Measurements from ENCODE around the gene CPVL.

CPVL gene

GRCh38 chr7:28957064-28957750 is 189.1 kb downstream of the CPVL start:
- H3K36me3 ChIP-seq (ENCODE audit: insufficient read depth, low read length), result no peaks in the 10 kb centered on the region
- no peak overlapping the region for H3K9ac ChIP-seq (ENCODE audit: low read depth, low read length)
- peaks cover 66% of the 10 kb centered on the region for H3K27me3 ChIP-seq (ENCODE audit: control insufficient read depth, insufficient read depth, low read length)
- peak overlapping the region; percentile 87 for H3K4me2 ChIP-seq (ENCODE audit: low read length)
- H3K9me3 ChIP-seq (replicated peaks; ENCODE audit: low read length), result no peaks in the 10 kb centered on the region
- peak overlapping the region; percentile 64 for H3K4me3 ChIP-seq (ENCODE audit: low read length)
- peaks cover 34% of the 10 kb centered on the region for H3K4me1 ChIP-seq (ENCODE audit: control insufficient read depth, insufficient read depth, low read length)

- H3K27me3 ChIP-seq (ENCODE audit: control insufficient read depth, insufficient read depth, low read length), result peaks cover 60% of the 10 kb centered on the region
- no peak overlapping the region for H3K9ac ChIP-seq (ENCODE audit: low read depth, low read length)
Observed at GRCh38 chr7:28956608-28957063, 189.7 kb downstream of the CPVL start.

GRCh38 chr7:28955718-28956607 is 190.4 kb downstream of the CPVL start:
- no peaks in the 10 kb centered on the region for H3K36me3 ChIP-seq (ENCODE audit: insufficient read depth, low read length)
- peaks cover 34% of the 10 kb centered on the region for H3K4me1 ChIP-seq (ENCODE audit: control insufficient read depth, insufficient read depth, low read length)
- H3K4me2 ChIP-seq (ENCODE audit: low read length), result peak overlapping the region; percentile 87
- H3K27me3 ChIP-seq (ENCODE audit: control insufficient read depth, insufficient read depth, low read length), result peaks cover 59% of the 10 kb centered on the region
- no peaks in the 10 kb centered on the region for H3K9me3 ChIP-seq (replicated peaks; ENCODE audit: low read length)
- H3K4me3 ChIP-seq (ENCODE audit: low read length), result peak overlapping the region; percentile 64
- H3K9ac ChIP-seq (ENCODE audit: low read depth, low read length), result no peak overlapping the region

More at GRCh38 chr7:28956608-28957063, 189.7 kb downstream of the CPVL start:
- Histone ChIP-seq H3K4me3 (ENCODE audit: low read length) (peak overlapping the region; percentile 64), H3K9me3 (replicated peaks; ENCODE audit: low read length) (no peaks in the 10 kb centered on the region), H3K4me1 (ENCODE audit: control insufficient read depth, insufficient read depth, low read length) (peaks cover 34% of the 10 kb centered on the region), H3K4me2 (ENCODE audit: low read length) (peak overlapping the region; percentile 87), H3K36me3 (ENCODE audit: insufficient read depth, low read length) (no peaks in the 10 kb centered on the region)

- Histone ChIP-seq H3K4me2 (ENCODE audit: low read length) (peak overlapping the region; percentile 87), H3K36me3 (ENCODE audit: insufficient read depth, low read length) (no peaks in the 10 kb centered on the region), H3K4me1 (ENCODE audit: control insufficient read depth, insufficient read depth, low read length) (peaks cover 34% of the 10 kb centered on the region), H3K27me3 (ENCODE audit: control insufficient read depth, insufficient read depth, low read length) (peaks cover 63% of the 10 kb centered on the region), H3K4me3 (ENCODE audit: low read length) (no peak overlapping the region), H3K9ac (ENCODE audit: low read depth, low read length) (no peak overlapping the region), H3K9me3 (replicated peaks; ENCODE audit: low read length) (no peaks in the 10 kb centered on the region)
Observed at GRCh38 chr7:28955356-28955717, 191.0 kb downstream of the CPVL start.

DNA sequence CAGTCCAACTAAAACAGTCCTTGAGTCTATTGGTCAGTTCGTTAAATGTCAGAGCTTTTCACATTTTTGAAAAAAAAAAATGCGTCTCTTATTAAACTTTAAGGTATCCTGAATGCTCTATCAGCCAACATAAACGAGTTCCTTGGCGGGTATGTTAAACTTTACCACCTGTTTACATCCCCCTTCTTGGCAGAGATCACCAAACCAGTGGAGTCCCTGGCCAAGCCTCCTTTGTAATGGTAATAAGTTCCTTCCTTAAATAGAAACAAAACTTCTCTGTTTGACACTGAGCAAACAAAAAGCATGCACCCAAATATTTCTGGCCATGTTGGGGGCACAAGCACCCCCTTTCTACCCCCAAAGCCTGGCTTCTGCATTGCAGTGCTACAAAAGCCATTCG is 191.4 kb downstream of the CPVL start:
- H3K27me3 ChIP-seq (ENCODE audit: control insufficient read depth, insufficient read depth, low read length), result peaks cover 61% of the 10 kb centered on the region
- H3K36me3 ChIP-seq (ENCODE audit: insufficient read depth, low read length), result no peaks in the 10 kb centered on the region
- no peak overlapping the region for H3K9ac ChIP-seq (ENCODE audit: low read depth, low read length)
- H3K4me2 ChIP-seq (ENCODE audit: low read length), result no peak overlapping the region
- H3K4me3 ChIP-seq (ENCODE audit: low read length), result no peak overlapping the region
- H3K9me3 ChIP-seq (replicated peaks; ENCODE audit: low read length), result no peaks in the 10 kb centered on the region
- peaks cover 34% of the 10 kb centered on the region for H3K4me1 ChIP-seq (ENCODE audit: control insufficient read depth, insufficient read depth, low read length)

DNA sequence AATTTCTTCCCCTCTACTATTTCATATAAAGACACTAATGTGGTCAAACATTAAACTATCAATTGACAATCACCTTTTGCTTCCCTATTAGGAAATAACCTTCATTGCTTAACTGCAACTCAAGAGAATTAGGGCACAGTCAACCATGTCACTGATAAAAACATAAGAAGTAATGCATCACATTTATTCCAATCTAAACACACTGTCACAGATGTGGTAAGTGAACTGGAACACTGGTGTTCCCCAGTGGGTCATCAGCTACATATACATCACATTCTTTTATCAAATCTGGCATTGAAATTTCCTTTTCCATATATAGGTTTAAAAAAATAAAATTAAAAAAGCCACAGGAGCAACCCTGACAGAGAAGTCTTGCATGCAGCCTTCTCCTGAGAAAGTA is 191.9 kb downstream of the CPVL start:
- Histone ChIP-seq H3K9me3 (replicated peaks; ENCODE audit: low read length) (no peaks in the 10 kb centered on the region), H3K9ac (ENCODE audit: low read depth, low read length) (no peak overlapping the region), H3K4me2 (ENCODE audit: low read length) (no peak overlapping the region), H3K36me3 (ENCODE audit: insufficient read depth, low read length) (no peaks in the 10 kb centered on the region), H3K4me3 (ENCODE audit: low read length) (no peak overlapping the region), H3K27me3 (ENCODE audit: control insufficient read depth, insufficient read depth, low read length) (peaks cover 60% of the 10 kb centered on the region), H3K4me1 (ENCODE audit: control insufficient read depth, insufficient read depth, low read length) (peaks cover 34% of the 10 kb centered on the region)

DNA sequence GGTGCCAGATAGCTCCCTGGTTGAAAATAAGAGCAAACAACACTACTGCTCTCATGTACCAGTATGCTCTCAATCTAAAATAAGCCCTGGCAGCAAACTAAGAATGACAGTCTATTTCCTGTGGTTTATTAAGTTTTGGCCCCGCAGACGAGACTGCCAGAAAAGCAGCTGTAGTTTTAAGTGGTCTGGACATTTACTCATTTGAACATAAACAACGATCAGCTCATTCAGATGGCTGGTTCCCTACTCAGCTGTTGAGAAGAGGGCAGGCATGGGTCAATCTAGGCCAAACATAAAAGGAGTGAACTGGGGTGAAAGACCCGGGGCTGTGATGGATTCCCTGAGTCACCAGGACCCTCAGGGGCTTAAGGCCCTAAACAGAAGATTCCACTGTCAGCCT is 192.7 kb downstream of the CPVL start:
- peaks cover 52% of the 10 kb centered on the region for H3K27me3 ChIP-seq (ENCODE audit: control insufficient read depth, insufficient read depth, low read length)
- no peak overlapping the region for H3K4me3 ChIP-seq (ENCODE audit: low read length)

More for the DNA sequence above, 192.7 kb downstream of the CPVL start:
- Histone ChIP-seq H3K9ac (ENCODE audit: low read depth, low read length) (no peak overlapping the region), H3K4me1 (ENCODE audit: control insufficient read depth, insufficient read depth, low read length) (peaks cover 34% of the 10 kb centered on the region), H3K4me2 (ENCODE audit: low read length) (peak overlapping the region; percentile 16), H3K36me3 (ENCODE audit: insufficient read depth, low read length) (no peaks in the 10 kb centered on the region), H3K9me3 (replicated peaks; ENCODE audit: low read length) (no peaks in the 10 kb centered on the region)

Data from skeletal muscle satellite cell (primary cell).